ENCODE measurements around the gene MRGPRG. TPM values are rescaled to one million over a fixed set of nuclear protein-coding genes. Genes with fewer than 3 reads are reported as not detected.

Gene MRGPRG
- total and polyA plus RNA-seq, 2 donors (not counting 1 experiment from before 2014, with no cell fraction given), result not detected

DNA sequence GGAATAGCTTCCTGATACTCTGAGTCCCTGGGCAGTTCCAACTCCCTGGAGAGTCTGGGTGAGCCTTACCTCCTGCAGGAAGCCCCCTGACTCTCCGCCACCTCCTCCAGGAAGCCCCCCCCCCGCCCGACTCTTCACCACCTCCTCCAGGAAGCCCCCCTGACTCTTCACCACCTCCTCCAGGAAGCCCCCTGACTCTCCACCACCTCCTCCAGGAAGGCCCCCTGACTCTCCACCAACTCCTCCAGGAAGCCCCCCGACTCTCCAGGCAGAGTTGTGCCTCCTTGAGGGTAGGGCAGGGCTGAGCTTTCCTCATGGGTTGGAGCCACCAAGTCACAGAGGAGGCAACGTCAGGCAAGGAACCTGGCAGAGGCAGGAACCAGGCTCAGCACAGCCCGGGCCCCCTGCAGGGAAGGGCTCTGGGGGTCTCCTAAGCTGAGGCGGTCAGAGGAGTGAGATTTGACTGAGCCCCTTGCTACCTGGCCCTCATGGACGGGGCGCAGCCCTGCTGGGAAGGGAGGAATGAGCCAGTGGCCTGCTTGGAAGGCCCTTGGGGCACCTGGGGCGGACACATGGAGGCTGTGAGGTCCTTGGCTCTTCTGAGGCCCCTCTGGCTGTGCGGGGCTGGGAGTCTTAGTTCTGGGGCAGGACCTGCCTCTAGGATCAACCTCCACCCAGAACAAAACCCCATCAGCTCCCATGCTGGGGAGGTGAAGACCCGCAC, 18.1 kb downstream of the MRGPRG start:
- Histone ChIP-seq H3K79me2 (ENCODE audit: control insufficient read depth, insufficient read depth, low read length) (no peaks in the 10 kb centered on the region), H3K9me3 (ENCODE audit: control insufficient read depth, insufficient read depth, low read depth, low read length) (no peaks in the 10 kb centered on the region), H3K4me2 (ENCODE audit: extremely low read depth, insufficient read depth, low read length) (no peak overlapping the region), H3K4me3 (replicated peaks in 1 of 4; ENCODE audit: control extremely low read depth in 1 of 4, insufficient read depth in 1 of 4, low read depth in 3 of 4, low read length in 4 of 4) (no peak overlapping the region), H2AFZ (ENCODE audit: low read length) (no peak overlapping the region), H3K27me3 (ENCODE audit: control insufficient read depth, insufficient read depth, low read length) (peaks cover 28% of the 10 kb centered on the region), H3K27ac (ENCODE audit: insufficient read depth, low read length) (no peak overlapping the region), H3K9ac (ENCODE audit: insufficient read depth, low read length) (no peak overlapping the region), H4K20me1 (ENCODE audit: control insufficient read depth, extremely low read depth, insufficient read depth, low read length) (no peaks in the 10 kb centered on the region), H3K4me1 (ENCODE audit: control insufficient read depth, extremely low read depth, insufficient read depth, low read length) (no peaks in the 10 kb centered on the region), H3K36me3 (ENCODE audit: control insufficient read depth, insufficient read depth, low read length) (no peaks in the 10 kb centered on the region)
- TF ChIP-seq EZH2 (IDR thresholded peaks at IDR 0.05; ENCODE audit: low read length, missing control alignments), result no peak
- TF ChIP-seq, protein P1, sequence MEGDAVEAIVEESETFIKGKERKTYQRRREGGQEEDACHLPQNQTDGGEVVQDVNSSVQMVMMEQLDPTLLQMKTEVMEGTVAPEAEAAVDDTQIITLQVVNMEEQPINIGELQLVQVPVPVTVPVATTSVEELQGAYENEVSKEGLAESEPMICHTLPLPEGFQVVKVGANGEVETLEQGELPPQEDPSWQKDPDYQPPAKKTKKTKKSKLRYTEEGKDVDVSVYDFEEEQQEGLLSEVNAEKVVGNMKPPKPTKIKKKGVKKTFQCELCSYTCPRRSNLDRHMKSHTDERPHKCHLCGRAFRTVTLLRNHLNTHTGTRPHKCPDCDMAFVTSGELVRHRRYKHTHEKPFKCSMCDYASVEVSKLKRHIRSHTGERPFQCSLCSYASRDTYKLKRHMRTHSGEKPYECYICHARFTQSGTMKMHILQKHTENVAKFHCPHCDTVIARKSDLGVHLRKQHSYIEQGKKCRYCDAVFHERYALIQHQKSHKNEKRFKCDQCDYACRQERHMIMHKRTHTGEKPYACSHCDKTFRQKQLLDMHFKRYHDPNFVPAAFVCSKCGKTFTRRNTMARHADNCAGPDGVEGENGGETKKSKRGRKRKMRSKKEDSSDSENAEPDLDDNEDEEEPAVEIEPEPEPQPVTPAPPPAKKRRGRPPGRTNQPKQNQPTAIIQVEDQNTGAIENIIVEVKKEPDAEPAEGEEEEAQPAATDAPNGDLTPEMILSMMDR (conservative IDR thresholded peaks at IDR 0.05 in 1 of 2, IDR thresholded peaks at IDR 0.05 in 1 of 2; ENCODE audit: low read depth in 1 of 2, low read length in 2 of 2), result no peak
- no peak for DNase-seq (ENCODE audit: low read depth in 2 of 2)

DNA sequence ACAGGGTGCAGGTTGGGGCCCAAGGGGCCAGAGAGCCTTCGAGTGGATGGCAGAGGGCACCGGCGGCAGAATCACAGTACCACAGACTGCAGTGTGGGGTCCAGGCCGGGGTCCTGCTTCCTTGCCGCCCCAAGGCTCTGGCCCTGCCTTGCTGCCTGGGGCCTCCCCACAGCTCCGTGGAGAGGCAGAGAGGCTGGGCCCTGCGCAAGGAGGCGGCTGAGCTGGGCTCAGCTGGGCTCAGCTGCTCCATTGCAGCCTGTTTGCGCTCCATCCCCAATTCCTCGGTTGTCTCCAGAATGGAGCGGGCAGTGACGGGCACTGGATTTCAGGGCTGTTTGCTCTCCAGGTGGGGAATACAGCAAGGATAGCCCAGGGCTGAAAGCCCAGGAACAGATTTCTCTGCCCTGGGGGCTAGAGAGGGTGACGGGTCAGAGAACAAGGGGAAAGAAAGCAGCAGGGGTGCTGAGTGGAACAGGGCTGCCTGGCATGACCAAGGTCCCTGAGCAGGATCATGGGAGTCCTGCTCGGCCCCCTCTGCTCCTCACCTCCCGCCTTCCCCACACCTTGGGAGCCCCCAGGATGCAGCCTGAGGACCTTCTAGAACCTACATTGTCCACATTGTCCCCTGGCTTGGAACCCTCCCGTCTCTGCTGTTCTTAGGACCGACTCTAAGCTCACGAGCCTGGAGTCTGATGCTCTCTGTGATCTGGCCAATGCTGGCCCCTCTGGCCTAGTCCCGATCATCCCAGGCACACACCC, 18.9 kb downstream of the MRGPRG start:
- peaks cover 25% of the 10 kb centered on the region for H3K27me3 ChIP-seq (ENCODE audit: control insufficient read depth, insufficient read depth, low read length)

DNA sequence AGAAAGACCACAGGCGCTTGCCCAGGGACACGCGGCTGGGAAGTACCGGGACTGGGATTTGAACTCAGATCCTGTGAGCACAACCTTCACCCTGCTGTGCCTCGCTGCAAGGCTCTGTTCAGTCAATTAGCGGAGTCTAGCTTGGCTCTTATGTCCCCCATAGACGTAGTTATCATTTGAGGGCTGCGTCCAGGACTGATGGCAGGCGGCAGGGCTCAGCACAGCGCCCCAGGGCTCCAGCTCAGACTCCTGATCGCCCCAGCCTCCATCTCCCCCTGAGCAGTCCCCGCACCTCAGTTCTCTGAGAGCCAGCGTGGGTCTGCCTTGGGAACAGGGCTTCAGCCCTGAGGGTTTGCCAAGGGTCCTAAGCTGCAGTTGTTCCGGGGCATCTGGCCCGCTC, 19.8 kb downstream of the MRGPRG start:
- Histone ChIP-seq H3K27me3 (ENCODE audit: control insufficient read depth, insufficient read depth, low read length) (peaks cover 21% of the 10 kb centered on the region), H3K9ac (ENCODE audit: insufficient read depth, low read length) (no peak overlapping the region), H3K4me2 (ENCODE audit: extremely low read depth, insufficient read depth, low read length) (no peak overlapping the region), H3K9me3 (ENCODE audit: control insufficient read depth, insufficient read depth, low read depth, low read length) (no peaks in the 10 kb centered on the region), H3K4me1 (ENCODE audit: control insufficient read depth, extremely low read depth, insufficient read depth, low read length) (no peaks in the 10 kb centered on the region), H4K20me1 (ENCODE audit: control insufficient read depth, extremely low read depth, insufficient read depth, low read length) (no peaks in the 10 kb centered on the region), H3K27ac (ENCODE audit: insufficient read depth, low read length) (no peak overlapping the region), H3K4me3 (replicated peaks in 1 of 4; ENCODE audit: control extremely low read depth in 1 of 4, insufficient read depth in 1 of 4, low read depth in 3 of 4, low read length in 4 of 4) (no peak overlapping the region), H3K36me3 (ENCODE audit: control insufficient read depth, insufficient read depth, low read length) (no peaks in the 10 kb centered on the region), H2AFZ (ENCODE audit: low read length) (no peak overlapping the region), H3K79me2 (ENCODE audit: control insufficient read depth, insufficient read depth, low read length) (no peaks in the 10 kb centered on the region)
- no peak for DNase-seq (ENCODE audit: low read depth in 2 of 2)
- TF ChIP-seq, protein P1 (conservative IDR thresholded peaks at IDR 0.05 in 1 of 2, IDR thresholded peaks at IDR 0.05 in 1 of 2; ENCODE audit: low read depth in 1 of 2, low read length in 2 of 2), result no peak
- no peak for TF ChIP-seq EZH2 (IDR thresholded peaks at IDR 0.05; ENCODE audit: low read length, missing control alignments)

More for the DNA sequence above, 18.9 kb downstream of the MRGPRG start:
- no peak for DNase-seq (ENCODE audit: low read depth in 2 of 2)
- no peak overlapping the region for H3K9ac ChIP-seq (ENCODE audit: insufficient read depth, low read length)
- no peak for TF ChIP-seq EZH2 (IDR thresholded peaks at IDR 0.05; ENCODE audit: low read length, missing control alignments)
- TF ChIP-seq, protein P1 (conservative IDR thresholded peaks at IDR 0.05 in 1 of 2, IDR thresholded peaks at IDR 0.05 in 1 of 2; ENCODE audit: low read depth in 1 of 2, low read length in 2 of 2), result no peak
- H3K27ac ChIP-seq (ENCODE audit: insufficient read depth, low read length), result no peak overlapping the region
- no peaks in the 10 kb centered on the region for H3K4me1 ChIP-seq (ENCODE audit: control insufficient read depth, extremely low read depth, insufficient read depth, low read length)
- no peaks in the 10 kb centered on the region for H3K36me3 ChIP-seq (ENCODE audit: control insufficient read depth, insufficient read depth, low read length)
- H3K79me2 ChIP-seq (ENCODE audit: control insufficient read depth, insufficient read depth, low read length), result no peaks in the 10 kb centered on the region
- H3K9me3 ChIP-seq (ENCODE audit: control insufficient read depth, insufficient read depth, low read depth, low read length), result no peaks in the 10 kb centered on the region
- no peak overlapping the region for H3K4me3 ChIP-seq (replicated peaks in 1 of 4; ENCODE audit: control extremely low read depth in 1 of 4, insufficient read depth in 1 of 4, low read depth in 3 of 4, low read length in 4 of 4)
- no peaks in the 10 kb centered on the region for H4K20me1 ChIP-seq (ENCODE audit: control insufficient read depth, extremely low read depth, insufficient read depth, low read length)
- H2AFZ ChIP-seq (ENCODE audit: low read length), result no peak overlapping the region
- no peak overlapping the region for H3K4me2 ChIP-seq (ENCODE audit: extremely low read depth, insufficient read depth, low read length)

All from fibroblast of lung (primary cell).